ENCODE measurements around the gene LRIG3.

- TF ChIP-seq CTCF (IDR thresholded peaks at IDR 0.05) (no peak), POLR2A (IDR thresholded peaks at IDR 0.05) (no peak)
Measured at GRCh38 chr12:58966939-58967338, 46.6 kb upstream of the LRIG3 start.

Data from esophagus squamous epithelium (tissue), 4 donors.